K562 (cell line): Measurements from ENCODE around the gene IMPACT. TPM values are rescaled to one million over a fixed set of nuclear protein-coding genes. Genes with fewer than 3 reads are reported as not detected.

ENCODE experiments used
- ATAC-seq: fragments of 200-7000 bp; cut with Tn5 transposase; 3 replicates; pipeline ENCODE4 v1.9.1; 2020; ENCODE audit warnings: moderate library complexity
- BruUV-seq: library from RNA; stranded (reverse); fragments of 400-500 nt; replicated peaks from 2 replicates; lab custom pipeline; 2021; lab: Mats Ljungman, UMichigan
- CTCF ChIA-PET: fragments of 300-600 bp; formaldehyde crosslinking; extraction: SDS; loops from one replicate; lab custom pipeline; 2021; ENCODE audit warnings: low intra/inter-chr PET ratio; lab: Yijun Ruan, JAX
- POLR2A ChIA-PET: fragments of 300-600, 350-650 bp; sonication (Branson Sonifier 250); formaldehyde crosslinking; extraction: SDS; loops from one replicate; lab custom pipeline; 2021; ENCODE audit warnings: antibody characterized with exemption, inconsistent platforms; lab: Yijun Ruan, JAX
- DNase-seq, 4 experiments: peaks; one replicate each; pipeline versions ENCODE4 v3.0.0 to v3.0.0-alpha.2; 2011 to 2018; ENCODE audit warnings: low spot score in 3 of 4, mixed read lengths in 3 of 4; ENCODE audit errors: extremely low read depth in 1 of 4
- FAIRE-seq: peaks from 2 replicates; lab custom pipeline; 2011; peaks lifted over from hg19 to GRCh38; lab: Jason Lieb, UNC
- H2AFZ ChIP-seq: 2 replicates; pipeline ENCODE4 v1.6.0; 2011; ENCODE audit warnings: low read depth, low read length, control low read depth, inconsistent platforms
- H3K27ac ChIP-seq: fragments of 200-600 bp; 3 replicates; pipeline ENCODE4 v1.8.0; 2011; ENCODE audit warnings: low read depth, mild to moderate bottlenecking, control low read depth, inconsistent platforms, low read length, moderate library complexity, mixed read lengths; ENCODE audit errors: extremely low read depth
- H3K27me3 ChIP-seq, 2 experiments: fragments of 300-600 bp in 1 of 2; 2 replicates in 1 of 2; 3 replicates in 1 of 2; pipeline versions ENCODE4 v1.6.0 to v1.8.0; 2011; ENCODE audit warnings: inconsistent platforms in 2 of 2, low read length in 2 of 2, mild to moderate bottlenecking in 1 of 2, mixed read lengths in 1 of 2, moderate library complexity in 1 of 2; ENCODE audit not compliant: control insufficient read depth in 2 of 2, insufficient read depth in 2 of 2
- H3K36me3 ChIP-seq: fragments of 300-600 bp; 3 replicates; pipeline ENCODE4 v1.8.0; 2011; ENCODE audit warnings: mild to moderate bottlenecking, low read length, inconsistent platforms; ENCODE audit not compliant: control insufficient read depth, insufficient read depth
- H3K4me1 ChIP-seq, 2 experiments: fragments of 200-600 bp in 1 of 2; replicated peaks in 1 of 2; 2 replicates in 1 of 2; 3 replicates in 1 of 2; pipeline versions ENCODE4 v1.5.1 to v1.8.0; 2011; ENCODE audit warnings: inconsistent platforms in 2 of 2, low read length in 2 of 2, mild to moderate bottlenecking in 1 of 2, mixed read lengths in 1 of 2, moderate library complexity in 1 of 2; ENCODE audit not compliant: control insufficient read depth in 2 of 2, insufficient read depth in 2 of 2
- H3K4me2 ChIP-seq: 2 replicates; pipeline ENCODE4 v1.6.1; 2011; ENCODE audit warnings: low read length, control low read depth, inconsistent platforms, mixed read lengths; ENCODE audit not compliant: insufficient read depth
- H3K4me3 ChIP-seq: fragments of 200-600 bp; sonication (generic), shearing (Covaris generic); 2 replicates; pipeline ENCODE4 v1.5.1; 2016; ENCODE audit warnings: control low read depth, inconsistent platforms
- H3K79me2 ChIP-seq: fragments of 200-600 bp; 3 replicates; pipeline ENCODE4 v1.8.0; 2011; ENCODE audit warnings: low read length, inconsistent platforms; ENCODE audit not compliant: control insufficient read depth, insufficient read depth
- H3K9ac ChIP-seq, 2 experiments: 2 replicates each; pipeline versions ENCODE4 v1.6.0 to v1.6.1; 2011; ENCODE audit warnings: low read depth in 2 of 2, low read length in 2 of 2, control low read depth in 1 of 2, inconsistent platforms in 1 of 2, mild to moderate bottlenecking in 1 of 2, mixed read lengths in 1 of 2; ENCODE audit not compliant: insufficient read depth in 1 of 2
- H3K9me1 ChIP-seq: one replicate; pipeline ENCODE4 v1.6.0; 2011; ENCODE audit warnings: inconsistent platforms, mild to moderate bottlenecking, low read length, moderate library complexity; ENCODE audit not compliant: control insufficient read depth, insufficient read depth
- H3K9me3 ChIP-seq: replicated peaks from 2 replicates; pipeline ENCODE4 v1.5.1; 2011; ENCODE audit warnings: low read depth, low read length, inconsistent platforms; ENCODE audit not compliant: control insufficient read depth, insufficient read depth
- H4K20me1 ChIP-seq: replicated peaks from 2 replicates; pipeline ENCODE4 v1.6.1; 2011; ENCODE audit warnings: low read length, inconsistent platforms, mixed read lengths; ENCODE audit not compliant: control insufficient read depth, insufficient read depth
- GATA2 ChIP-seq: sonication (generic); formaldehyde crosslinking; IDR thresholded peaks from 2 replicates; pipeline ENCODE4 v1.4.0; 2020; ENCODE audit warnings: mild to moderate bottlenecking, missing genetic modification reagents
- MAZ ChIP-seq, 2 experiments: fragments of 450-650 bp in 1 of 2; sonication (generic) in 1 of 2; formaldehyde crosslinking; IDR thresholded peaks in 1 of 2; conservative IDR thresholded peaks in 1 of 2; 2 replicates each; pipeline versions ENCODE4 v1.4.0 to v1.5.0; 2020; ENCODE audit warnings: mild to moderate bottlenecking in 1 of 2, missing genetic modification reagents in 1 of 2
- SREBF1 ChIP-seq: fragments of 150-350 bp; IDR thresholded peaks from 2 replicates; pipeline ENCODE4 v1.6.1; 2014; ENCODE audit warnings: antibody characterized with exemption, low read depth, low read length, borderline replicate concordance
- WGBS: fragments of 100-300 bp; shearing (Covaris generic); methylation state at CpG from one replicate; pipeline ENCODE4 v1.1.6; 2016; ENCODE audit warnings: low coverage, mixed read lengths; ENCODE audit not compliant: insufficient coverage; ENCODE audit errors: missing lambda C conversion rate; 5-methylcytosine and 5-hydroxymethylcytosine counted together
- in situ Hi-C: fragments of 300-500 bp; cut with MboI; formaldehyde crosslinking; loops from 4 replicates; pipeline ENCODE4 v1.15.0; 2018; ENCODE audit warnings: inconsistent platforms, mixed read lengths
- intact Hi-C: fragments of 100-400 bp; cut with micrococcal nuclease; formaldehyde crosslinking; loops from 2 replicates; pipeline ENCODE4 v1.14.2; 2022
- polyA plus RNA-seq, 8 experiments: library from polyadenylated mRNA; depleted of rRNA in 4 of 8; stranded (reverse) in 5 of 8; unstranded in 3 of 8; fragments of >200 nt; fragmentation: Nextera tagmentation in 2 of 8; fragmentation: Illumina TruSeq in 1 of 8; extraction: Ambion mirVana in 2 of 8; extraction: Trizol in 1 of 8; gene quantifications; 2 replicates each; pipeline versions ENCODE4 v1.2.1 to v1.2.3, GENCODE V29; 2011 to 2014; ENCODE audit warnings: inconsistent platforms in 1 of 8, missing spikeins in 1 of 8
- total RNA-seq, 7 experiments: library from RNA; depleted of rRNA in 6 of 7; stranded (reverse); fragments of >200 nt in 6 of 7; fragmentation: Illumina TruSeq in 2 of 7; extraction: Trizol in 2 of 7; gene quantifications; 2 replicates each; pipeline versions ENCODE4 v1.2.1 to v1.2.3, GENCODE V29; 2011 to 2021; ENCODE audit warnings: low replicate concordance in 1 of 7
- TF ChIP-seq, protein P1 (sequence below): fragments of 200-400 bp; formaldehyde crosslinking; IDR thresholded peaks from 2 replicates; pipeline ENCODE4 v1.6.1; 2017; ENCODE audit warnings: mild to moderate bottlenecking, low read depth, low read length, moderate library complexity

IMPACT gene
- total and polyA plus RNA-seq, 9 of the 15 experiments (the other 6 are each of a cell fraction or from before 2014, with no cell fraction given), result 4.7 to 7.6 (median 5.8) TPM

DNA sequence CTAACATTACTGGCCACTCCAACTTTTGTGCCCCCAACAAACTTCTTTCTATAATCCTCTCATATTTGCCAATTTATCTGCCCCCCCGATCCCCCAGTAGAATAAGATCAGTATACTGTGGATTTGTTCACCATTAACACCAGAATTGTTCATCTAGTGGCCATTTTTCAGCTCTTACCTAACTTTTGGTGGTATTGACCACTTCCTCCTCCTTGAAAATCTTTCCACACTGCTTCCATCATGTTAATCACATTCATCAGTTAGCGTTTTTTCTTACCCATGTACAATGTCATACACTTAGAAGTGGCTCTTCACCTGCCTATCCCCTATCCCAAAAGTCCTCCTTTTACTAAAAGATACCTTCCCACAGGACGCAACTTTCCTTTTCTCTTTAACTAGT, 6.1 kb downstream of the IMPACT start:
- Histone ChIP-seq H3K9me3 (no peaks in the 10 kb centered on the region), H3K27ac (no peak overlapping the region), H3K27me3 (no peaks in the 10 kb centered on the region), H3K9me1 (no peaks in the 10 kb centered on the region), H3K4me1 (no peaks in the 10 kb centered on the region), H3K4me3 (no peak overlapping the region), H3K79me2 (no peaks in the 10 kb centered on the region), H3K36me3 (no peaks in the 10 kb centered on the region), H3K9ac (no peak overlapping the region), H2AFZ (no peak overlapping the region), H3K4me2 (no peak overlapping the region), H4K20me1 (no peaks in the 10 kb centered on the region)
- WGBS, result 34% methylated on average over 3 of the region's 3 CpGs
- no TSS peak for BruUV-seq
- DNase-seq (no peak), FAIRE-seq (no peak), ATAC-seq (no peak)
- ChIA-PET CTCF (no interaction called here), POLR2A (no interaction called here)
- intact Hi-C loops, result no loop called here
- no peak for TF ChIP-seq SREBF1
- no peak for TF ChIP-seq GATA2 (CRISPR knock-in tag)
- TF ChIP-seq MAZ (CRISPR knock-in tag; conservative IDR thresholded peaks at IDR 0.05 in 1 of 2, IDR thresholded peaks at IDR 0.05 in 1 of 2), result no peak
- TF ChIP-seq, protein P1, sequence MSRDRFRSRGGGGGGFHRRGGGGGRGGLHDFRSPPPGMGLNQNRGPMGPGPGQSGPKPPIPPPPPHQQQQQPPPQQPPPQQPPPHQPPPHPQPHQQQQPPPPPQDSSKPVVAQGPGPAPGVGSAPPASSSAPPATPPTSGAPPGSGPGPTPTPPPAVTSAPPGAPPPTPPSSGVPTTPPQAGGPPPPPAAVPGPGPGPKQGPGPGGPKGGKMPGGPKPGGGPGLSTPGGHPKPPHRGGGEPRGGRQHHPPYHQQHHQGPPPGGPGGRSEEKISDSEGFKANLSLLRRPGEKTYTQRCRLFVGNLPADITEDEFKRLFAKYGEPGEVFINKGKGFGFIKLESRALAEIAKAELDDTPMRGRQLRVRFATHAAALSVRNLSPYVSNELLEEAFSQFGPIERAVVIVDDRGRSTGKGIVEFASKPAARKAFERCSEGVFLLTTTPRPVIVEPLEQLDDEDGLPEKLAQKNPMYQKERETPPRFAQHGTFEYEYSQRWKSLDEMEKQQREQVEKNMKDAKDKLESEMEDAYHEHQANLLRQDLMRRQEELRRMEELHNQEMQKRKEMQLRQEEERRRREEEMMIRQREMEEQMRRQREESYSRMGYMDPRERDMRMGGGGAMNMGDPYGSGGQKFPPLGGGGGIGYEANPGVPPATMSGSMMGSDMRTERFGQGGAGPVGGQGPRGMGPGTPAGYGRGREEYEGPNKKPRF, result no peak
- TF ChIP-seq, all 486 proteins: peak for 0
- in situ Hi-C loops, result no loop called here
